Frontal cortex (tissue), 4 donors: ENCODE data around the gene CFAP92. TPM values are rescaled to one million over a fixed set of nuclear protein-coding genes. Genes with fewer than 3 reads are reported as not detected.

Experiments
- DNase-seq, 2 donors: peaks; one replicate each; pipeline ENCODE4 v3.0.0; 2012; ENCODE audit warnings: low spot score in 2 of 2
- FAIRE-seq: peaks from 2 replicates; lab custom pipeline; 2012; peaks lifted over from hg19 to GRCh38; lab: Jason Lieb, UNC
- total RNA-seq: library from RNA; depleted of rRNA; stranded (reverse); fragments of >200 nt; gene quantifications from one replicate; pipeline ENCODE4 v1.2.3, GENCODE V29; 2014
- donor health status: control.
- donor health status: control.
- donor health status: control.

CFAP92 gene
- total RNA-seq, 1 donor from 2014 or later = 1.6 TPM

GRCh38 chr3:128994581-128995546 is 988 bp upstream of the CFAP92 start:
- FAIRE-seq (no peak), DNase-seq (no peak)

GRCh38 chr3:128994173-128994512 is 267 bp upstream of the CFAP92 start:
- DNase-seq (no peak), FAIRE-seq (no peak)

GRCh38 chr3:128992926-128993460 is 883 bp downstream of the CFAP92 start:
- FAIRE-seq = no peak
- no peak for DNase-seq

- DNase-seq (no peak), FAIRE-seq (no peak)
These were observed 2.5 kb downstream of the CFAP92 start for GRCh38 chr3:128991355-128991895.

- DNase-seq = no peak
- FAIRE-seq = no peak
These were observed 5.6 kb downstream of the CFAP92 start for GRCh38 chr3:128988286-128988685.

GRCh38 chr3:128987302-128988100 is 6.4 kb downstream of the CFAP92 start:
- FAIRE-seq (no peak), DNase-seq (no peak)

- DNase-seq = no peak
- no peak for FAIRE-seq
These were observed 9.3 kb downstream of the CFAP92 start for GRCh38 chr3:128984596-128984995.

GRCh38 chr3:128983293-128984069 is 10.4 kb downstream of the CFAP92 start:
- DNase-seq (no peak), FAIRE-seq (no peak)

GRCh38 chr3:128975276-128975675 is 18.6 kb downstream of the CFAP92 start:
- FAIRE-seq = no peak

GRCh38 chr3:128973988-128974564 is 19.8 kb downstream of the CFAP92 start:
- FAIRE-seq = no peak
- DNase-seq = no peak

More at GRCh38 chr3:128975276-128975675, 18.6 kb downstream of the CFAP92 start:
- no peak for DNase-seq

- DNase-seq (no peak), FAIRE-seq (no peak)
These were observed 22.3 kb downstream of the CFAP92 start for GRCh38 chr3:128971421-128972100.

- no peak for DNase-seq
- FAIRE-seq = no peak
These were observed 23.2 kb downstream of the CFAP92 start for GRCh38 chr3:128970740-128971047.

- DNase-seq (peak in 1 of 2 donors; percentile 56), FAIRE-seq (no peak)
These were observed 23.7 kb downstream of the CFAP92 start for GRCh38 chr3:128969993-128970739.

- FAIRE-seq = no peak
- no peak for DNase-seq
These were observed 26.0 kb downstream of the CFAP92 start for GRCh38 chr3:128967748-128968355.

- DNase-seq (no peak), FAIRE-seq (no peak)
These were observed 28.1 kb downstream of the CFAP92 start for GRCh38 chr3:128965818-128966217.

GRCh38 chr3:128965280-128965679 is 28.6 kb downstream of the CFAP92 start:
- DNase-seq = no peak
- FAIRE-seq = no peak

- FAIRE-seq (no peak), DNase-seq (no peak)
These were observed 37.4 kb downstream of the CFAP92 start for GRCh38 chr3:128956440-128956839.
